Sigmoid colon (tissue), 4 donors: ENCODE measurements around the gene MAF.

Experiments used
- CTCF ChIP-seq, 4 experiments: fragments of 450-650 bp in 3 of 4; fragments of 200-600 bp in 1 of 4; IDR thresholded peaks; one replicate each; pipeline ENCODE4 v1.5.1; 2016 to 2019; ENCODE audit warnings: antibody characterized with exemption in 4 of 4, mild to moderate bottlenecking in 3 of 4, moderate library complexity in 2 of 4
- POLR2AphosphoS5 ChIP-seq, 4 donors: sonication (generic); formaldehyde crosslinking; IDR thresholded peaks; one replicate each; pipeline ENCODE4 v1.6.1; 2017; ENCODE audit warnings: antibody characterized with exemption in 4 of 4

GRCh38 chr16:79644971-79645667 is 44.6 kb upstream of the MAF start:
- TF ChIP-seq CTCF (IDR thresholded peaks at IDR 0.05) (no peak), POLR2AphosphoS5 (IDR thresholded peaks at IDR 0.05) (no peak)
